Activated T-cell treated with anti-CD3 and anti-CD28 coated beads, Interleukin-2, amount 50 U/mL, for 4 hours (primary cell): Measurements from ENCODE around the gene ZNF680. TPM values are rescaled to one million over a fixed set of nuclear protein-coding genes. Genes with fewer than 3 reads are reported as not detected.
"Not testable (repeated sequence)": the region's sequence is repeated elsewhere in the genome, so short reads cannot be mapped to it uniquely, and the experiment has no call there.

Source experiments
- ATAC-seq, 2 donors: fragments of 200-7000 bp; cut with Tn5 transposase; one replicate each; pipeline ENCODE4 v1.10.0; 2021
- DNase-seq: peaks from one replicate; pipeline ENCODE4 v3.0.0-alpha.2; 2020
- H3K27me3 Mint-ChIP-seq: one replicate; pipeline ENCODE4 v1.8.0; 2021; ENCODE audit warnings: low read depth, mixed read lengths
- H3K36me3 Mint-ChIP-seq: one replicate; pipeline ENCODE4 v1.8.0; 2022; ENCODE audit warnings: mixed read lengths; ENCODE audit not compliant: insufficient read depth
- H3K4me1 Mint-ChIP-seq: one replicate; pipeline ENCODE4 v1.8.0; 2021; ENCODE audit warnings: low read depth, mixed read lengths
- H3K4me3 Mint-ChIP-seq: one replicate; pipeline ENCODE4 v1.8.0; 2021; ENCODE audit warnings: mild to moderate bottlenecking, moderate library complexity, mixed read lengths
- H3K9me3 Mint-ChIP-seq: one replicate; pipeline ENCODE4 v1.8.0; 2021; ENCODE audit warnings: mixed read lengths
- total RNA-seq, 3 donors: library from RNA; stranded (reverse); gene quantifications; one replicate each; pipeline ENCODE4 v1.2.1, GENCODE V29; 2021

Gene ZNF680
- total RNA-seq, 3 donors from 2014 or later: 4.8 to 6.1 (median 5.2) TPM

DNA sequence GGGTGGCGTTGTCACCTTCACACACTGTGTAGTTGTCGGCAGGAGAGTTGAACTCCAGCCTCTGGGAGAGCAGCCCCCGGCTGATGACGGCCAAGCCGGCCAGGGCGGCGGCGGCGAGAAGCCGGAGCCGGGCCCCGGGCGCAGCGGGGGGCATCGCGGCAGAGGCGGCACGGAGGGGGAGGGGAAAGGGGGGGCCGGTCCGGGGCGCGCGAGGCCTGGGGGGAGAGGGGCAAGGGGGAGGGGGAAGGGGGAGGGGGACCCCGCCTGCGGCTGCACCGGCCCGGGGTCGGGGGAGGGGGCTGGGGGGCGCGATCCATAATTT lies 7.4 kb upstream of the ZNF680 start:
- ATAC-seq, DNase-seq, H3K4me1 Mint-ChIP-seq, H3K9me3 Mint-ChIP-seq, H3K36me3 Mint-ChIP-seq: not testable (repeated sequence)
- Mint-ChIP-seq H3K4me3 (peak overlapping the region; percentile 87), H3K27me3 (peaks cover 30% of the 10 kb centered on the region)

- H3K4me3 Mint-ChIP-seq: peak overlapping the region; percentile 87
- ATAC-seq: peak; percentile 77 to 78
- H3K9me3 Mint-ChIP-seq, H3K4me1 Mint-ChIP-seq, H3K36me3 Mint-ChIP-seq: not testable (repeated sequence)
- H3K27me3 Mint-ChIP-seq: peaks cover 27% of the 10 kb centered on the region
- DNase-seq: peak; percentile 21
Observed at GRCh38 chr7:64569372-64570283, 6.8 kb upstream of the ZNF680 start.

DNA sequence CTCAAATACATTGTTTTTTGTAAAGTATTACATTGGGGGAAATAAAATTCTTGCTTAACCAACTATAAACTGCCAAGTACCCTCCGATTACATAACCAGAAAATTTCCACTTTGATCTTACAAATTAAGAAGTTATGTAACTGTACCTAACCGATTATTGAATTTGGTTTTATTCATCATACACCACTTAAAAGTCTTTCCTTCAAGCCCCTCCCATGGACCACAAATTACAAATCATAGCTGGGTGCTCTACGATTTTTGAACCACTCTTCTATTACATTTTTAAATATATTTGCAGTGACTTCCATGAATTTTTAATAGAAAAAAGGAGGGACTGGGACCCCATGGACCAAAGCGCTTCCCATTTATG lies 630 bp downstream of the ZNF680 start:
- peaks cover 21% of the 10 kb centered on the region for H3K36me3 Mint-ChIP-seq
- peaks cover 3% of the 10 kb centered on the region for H3K9me3 Mint-ChIP-seq
- ATAC-seq (no peak), DNase-seq (no peak)
- peaks cover 31% of the 10 kb centered on the region for H3K4me1 Mint-ChIP-seq
- H3K4me3 Mint-ChIP-seq: peak overlapping the region; percentile 100
- no peaks in the 10 kb centered on the region for H3K27me3 Mint-ChIP-seq

DNA sequence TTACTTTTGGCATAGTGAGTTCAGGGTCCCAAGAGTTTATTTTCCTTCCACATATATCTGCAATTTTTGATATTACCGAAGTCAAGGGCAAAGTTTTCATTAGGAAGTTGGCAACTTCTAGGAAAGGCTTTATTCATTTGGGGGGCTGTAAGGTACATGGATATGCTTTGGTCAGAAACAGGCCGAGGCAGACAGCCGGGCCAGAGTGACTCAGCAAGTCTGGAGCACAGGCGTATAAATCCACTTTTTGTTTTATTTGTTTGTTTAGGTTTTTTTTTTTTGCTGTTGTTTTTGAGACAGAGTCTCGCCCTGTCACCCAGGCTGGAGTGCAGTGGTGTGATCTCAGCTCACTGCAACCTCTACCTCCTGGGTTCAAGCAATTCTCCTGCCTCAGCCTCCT lies 3.7 kb downstream of the ZNF680 start:
- DNase-seq: no peak
- H3K36me3 Mint-ChIP-seq: peaks cover 39% of the 10 kb centered on the region
- no peaks in the 10 kb centered on the region for H3K27me3 Mint-ChIP-seq
- no peak overlapping the region for H3K4me3 Mint-ChIP-seq
- H3K9me3 Mint-ChIP-seq: peaks cover 14% of the 10 kb centered on the region
- peaks cover 39% of the 10 kb centered on the region for H3K4me1 Mint-ChIP-seq
- ATAC-seq: no peak

DNA sequence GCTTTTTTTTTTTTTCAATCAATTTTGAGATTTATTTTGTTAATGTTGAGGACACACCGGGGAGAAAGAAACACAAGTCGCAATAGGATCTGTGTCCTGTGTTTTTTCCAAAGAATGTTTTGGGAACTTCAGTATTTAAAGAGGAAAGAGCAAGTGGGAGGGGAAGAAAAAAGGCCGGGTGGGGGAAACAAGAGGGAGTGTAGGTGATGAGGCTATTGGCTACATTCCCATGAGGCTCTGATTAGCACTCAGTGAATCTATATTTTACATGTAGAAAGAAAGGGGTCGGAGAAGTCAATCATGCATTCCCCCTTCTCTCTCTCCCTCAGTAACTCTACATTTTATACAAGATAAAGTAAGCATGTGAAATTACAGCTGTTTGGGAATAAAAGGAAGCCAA lies 4.1 kb downstream of the ZNF680 start:
- DNase-seq (no peak), ATAC-seq (no peak)
- no peaks in the 10 kb centered on the region for H3K27me3 Mint-ChIP-seq
- peaks cover 14% of the 10 kb centered on the region for H3K9me3 Mint-ChIP-seq
- peaks cover 36% of the 10 kb centered on the region for H3K4me1 Mint-ChIP-seq
- no peak overlapping the region for H3K4me3 Mint-ChIP-seq
- H3K36me3 Mint-ChIP-seq: peaks cover 42% of the 10 kb centered on the region

DNA sequence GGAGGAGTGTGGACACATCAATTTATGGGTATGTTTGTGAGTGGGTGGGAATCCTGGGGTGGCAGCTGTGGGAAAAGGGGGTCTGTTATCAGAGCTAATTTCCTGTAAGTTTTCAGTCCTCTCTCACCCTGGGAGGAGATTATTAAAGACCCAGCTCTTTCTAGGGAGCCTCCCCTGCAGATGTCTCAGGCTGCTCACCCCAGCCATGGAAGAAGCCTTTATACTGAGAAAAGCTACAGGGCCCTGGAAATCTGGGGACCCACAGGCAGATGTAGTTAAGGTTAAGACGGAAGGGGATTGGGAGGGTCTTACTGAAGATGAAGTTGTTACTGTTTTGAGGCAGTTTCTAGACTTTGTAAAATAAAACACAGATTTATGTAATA lies 4.6 kb downstream of the ZNF680 start:
- no peaks in the 10 kb centered on the region for H3K27me3 Mint-ChIP-seq
- no peak for ATAC-seq
- H3K36me3 Mint-ChIP-seq: peaks cover 45% of the 10 kb centered on the region
- H3K9me3 Mint-ChIP-seq: peaks cover 14% of the 10 kb centered on the region
- H3K4me1 Mint-ChIP-seq: peaks cover 34% of the 10 kb centered on the region
- no peak for DNase-seq
- H3K4me3 Mint-ChIP-seq: no peak overlapping the region

DNA sequence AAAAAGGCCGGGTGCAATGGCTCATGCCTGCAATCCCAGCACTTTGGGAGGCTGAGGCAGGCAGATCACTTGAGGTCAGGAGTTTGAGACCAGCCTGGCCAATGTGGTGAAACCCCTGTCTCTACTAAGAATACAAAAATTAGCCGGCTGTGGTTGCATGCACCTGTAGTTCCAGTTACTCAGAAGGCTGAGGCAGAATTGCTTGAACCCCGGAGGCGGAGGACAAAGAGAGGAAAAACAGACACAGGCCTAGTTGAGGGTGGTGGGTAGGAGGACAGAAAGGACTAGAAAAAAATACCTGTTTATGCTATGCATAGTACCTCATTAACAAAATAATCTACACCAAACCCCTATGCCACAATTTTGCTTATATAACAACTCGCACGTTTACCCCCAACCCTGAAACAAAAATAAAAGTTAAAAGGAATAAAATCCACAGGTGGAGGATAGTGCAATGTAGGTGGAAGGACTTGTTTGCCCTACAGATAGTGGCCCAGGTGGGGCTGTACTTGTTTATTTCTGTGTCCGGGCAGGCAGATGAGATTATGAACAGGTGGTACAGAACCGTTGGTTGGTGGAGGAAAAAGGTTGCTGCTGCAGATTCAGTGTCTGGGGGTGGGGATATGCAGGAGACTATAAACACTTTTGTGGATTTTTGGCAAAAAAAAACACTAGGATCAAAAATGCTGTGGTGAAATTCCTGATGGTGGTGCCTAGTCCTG lies 5.1 kb downstream of the ZNF680 start:
- H3K36me3 Mint-ChIP-seq: peaks cover 48% of the 10 kb centered on the region
- DNase-seq (no peak), ATAC-seq (no peak)
- peaks cover 30% of the 10 kb centered on the region for H3K4me1 Mint-ChIP-seq
- peaks cover 14% of the 10 kb centered on the region for H3K9me3 Mint-ChIP-seq
- H3K27me3 Mint-ChIP-seq: no peaks in the 10 kb centered on the region
- no peak overlapping the region for H3K4me3 Mint-ChIP-seq

DNA sequence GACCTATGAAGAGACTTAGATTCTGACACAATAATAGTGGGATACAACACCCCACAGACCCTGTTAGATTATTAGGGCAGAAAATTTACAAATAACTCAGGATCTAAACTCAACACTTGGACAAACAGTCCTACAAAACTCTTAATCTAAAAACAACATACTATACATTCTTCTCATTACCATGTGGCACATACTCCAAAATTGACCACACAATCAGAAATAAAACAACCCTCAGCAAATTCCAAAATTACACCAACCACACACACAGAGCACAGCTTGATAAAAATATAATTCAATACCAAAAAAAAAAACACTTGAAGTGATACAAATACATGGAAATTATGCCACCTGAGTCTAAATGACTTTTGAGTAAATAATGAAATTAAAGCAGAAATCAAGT lies 7.8 kb downstream of the ZNF680 start:
- H3K9me3 Mint-ChIP-seq: peaks cover 14% of the 10 kb centered on the region
- H3K4me1 Mint-ChIP-seq: peaks cover 21% of the 10 kb centered on the region
- no peak overlapping the region for H3K4me3 Mint-ChIP-seq
- H3K27me3 Mint-ChIP-seq: no peaks in the 10 kb centered on the region
- peaks cover 55% of the 10 kb centered on the region for H3K36me3 Mint-ChIP-seq
- DNase-seq (no peak), ATAC-seq (no peak)

DNA sequence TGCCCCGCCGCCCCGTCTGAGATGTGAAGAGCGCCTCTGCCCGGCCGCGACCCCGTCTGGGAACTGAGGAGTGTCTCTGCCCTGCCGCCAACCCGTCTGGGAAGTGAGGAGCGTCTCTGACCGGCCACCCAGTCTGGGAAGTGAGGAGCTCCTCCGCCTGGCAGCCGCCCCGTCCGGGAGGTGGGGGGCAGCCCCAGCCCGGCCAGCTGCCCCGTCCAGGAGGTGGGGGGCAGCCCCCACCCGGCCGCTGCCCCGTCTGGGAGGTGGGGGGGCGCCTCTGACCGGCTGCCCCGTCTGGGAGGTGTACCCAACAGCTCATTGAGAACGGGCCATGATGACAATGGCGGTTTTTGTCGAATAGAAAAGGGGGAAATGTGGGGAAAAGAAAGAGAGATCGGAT lies 8.7 kb downstream of the ZNF680 start:
- peaks cover 57% of the 10 kb centered on the region for H3K36me3 Mint-ChIP-seq
- not testable (repeated sequence) for DNase-seq, ATAC-seq, H3K4me3 Mint-ChIP-seq, H3K27me3 Mint-ChIP-seq
- H3K4me1 Mint-ChIP-seq: peaks cover 21% of the 10 kb centered on the region
- peaks cover 14% of the 10 kb centered on the region for H3K9me3 Mint-ChIP-seq

DNA sequence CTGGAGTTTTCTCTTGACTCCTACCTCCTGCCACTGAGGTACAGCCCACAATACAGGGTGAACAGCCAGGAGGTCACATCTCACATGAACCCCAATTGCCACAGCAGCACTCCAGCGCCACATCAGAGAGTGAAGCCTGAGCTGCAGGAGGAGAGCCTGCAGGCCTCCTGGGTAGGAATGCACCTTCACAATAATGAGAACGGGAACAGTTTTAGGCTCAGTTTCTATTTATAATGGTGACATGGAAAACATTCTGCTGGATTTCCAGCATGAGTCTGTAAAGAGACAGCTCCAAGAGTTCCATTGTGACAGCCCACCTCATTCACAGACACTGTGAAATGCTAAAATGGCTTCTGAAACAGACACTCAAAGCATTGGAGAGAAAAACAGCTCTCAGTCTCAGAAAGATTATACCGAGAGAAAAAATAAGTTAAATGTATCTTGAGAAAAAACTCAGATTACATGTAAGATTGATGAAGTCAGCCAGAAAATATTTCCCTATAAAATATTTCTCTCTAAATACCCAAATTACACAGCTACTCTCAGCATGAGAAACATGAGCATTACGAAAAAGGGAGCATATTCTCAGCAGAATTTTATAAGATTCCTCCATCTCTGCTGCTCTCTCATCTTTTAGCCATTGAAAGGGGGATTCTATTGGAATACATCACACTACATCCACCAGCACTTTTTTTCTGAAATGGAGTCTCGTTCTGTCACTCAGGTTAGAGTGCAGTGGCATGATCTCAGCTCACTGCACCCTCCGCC lies 11.3 kb downstream of the ZNF680 start:
- peaks cover 11% of the 10 kb centered on the region for H3K4me1 Mint-ChIP-seq
- DNase-seq (no peak), ATAC-seq (no peak)
- peaks cover 50% of the 10 kb centered on the region for H3K36me3 Mint-ChIP-seq
- H3K27me3 Mint-ChIP-seq: no peaks in the 10 kb centered on the region
- no peak overlapping the region for H3K4me3 Mint-ChIP-seq
- peaks cover 11% of the 10 kb centered on the region for H3K9me3 Mint-ChIP-seq

- ATAC-seq (no peak), DNase-seq (no peak)
- Mint-ChIP-seq H3K36me3 (peaks cover 43% of the 10 kb centered on the region), H3K27me3 (no peaks in the 10 kb centered on the region), H3K4me3 (no peak overlapping the region), H3K9me3 (peaks cover 4% of the 10 kb centered on the region), H3K4me1 (peaks cover 10% of the 10 kb centered on the region)
Observed at GRCh38 chr7:64544010-64544409, 18.9 kb downstream of the ZNF680 start.

DNA sequence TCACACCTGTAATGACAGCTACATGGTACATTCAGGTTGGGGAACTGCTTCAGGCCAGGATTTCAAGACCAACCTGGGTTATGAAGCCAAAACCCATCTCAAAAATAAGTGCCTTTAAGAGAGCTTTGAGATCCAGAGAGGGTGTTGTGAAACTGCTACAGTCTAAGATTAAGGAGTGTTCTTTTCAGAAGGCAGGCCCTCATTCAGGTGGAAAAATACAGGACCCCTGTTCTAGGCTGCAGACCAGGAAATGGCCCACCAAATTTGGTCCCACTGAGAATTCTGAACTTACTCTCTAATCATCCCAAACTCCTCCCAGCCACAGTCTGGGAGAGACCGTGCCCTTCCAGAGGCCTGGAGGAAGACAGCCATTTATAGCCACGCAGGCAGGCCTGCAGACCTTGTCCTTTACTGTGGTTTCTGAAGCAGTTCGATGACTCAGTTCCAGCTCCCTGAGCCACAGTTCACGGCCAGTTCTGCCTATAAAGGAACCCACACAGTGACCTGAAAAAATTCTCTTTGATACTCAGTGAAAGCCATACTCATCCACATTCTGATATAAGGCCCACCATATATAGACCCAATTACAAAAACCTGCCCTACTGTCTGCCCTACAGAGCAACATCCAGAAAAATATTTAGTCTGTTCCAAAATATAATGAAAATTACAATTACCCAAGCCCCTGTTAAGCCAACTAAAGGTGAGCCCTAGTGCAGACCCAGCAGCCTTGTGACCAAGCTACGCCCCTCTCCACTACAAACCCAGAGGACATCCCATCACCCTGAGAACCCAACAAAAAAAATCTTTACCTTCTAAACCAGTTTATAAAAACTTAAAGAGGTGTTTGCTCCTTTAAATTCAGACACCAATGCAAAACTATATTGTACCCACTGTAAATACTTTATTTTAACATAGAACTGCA lies 21.2 kb downstream of the ZNF680 start:
- no peak for DNase-seq
- peak in 1 of 2 donors; percentile 37 for ATAC-seq
- Mint-ChIP-seq H3K4me1 (peaks cover 7% of the 10 kb centered on the region), H3K9me3 (peaks cover 4% of the 10 kb centered on the region), H3K36me3 (peaks cover 43% of the 10 kb centered on the region), H3K4me3 (no peak overlapping the region), H3K27me3 (no peaks in the 10 kb centered on the region)

DNA sequence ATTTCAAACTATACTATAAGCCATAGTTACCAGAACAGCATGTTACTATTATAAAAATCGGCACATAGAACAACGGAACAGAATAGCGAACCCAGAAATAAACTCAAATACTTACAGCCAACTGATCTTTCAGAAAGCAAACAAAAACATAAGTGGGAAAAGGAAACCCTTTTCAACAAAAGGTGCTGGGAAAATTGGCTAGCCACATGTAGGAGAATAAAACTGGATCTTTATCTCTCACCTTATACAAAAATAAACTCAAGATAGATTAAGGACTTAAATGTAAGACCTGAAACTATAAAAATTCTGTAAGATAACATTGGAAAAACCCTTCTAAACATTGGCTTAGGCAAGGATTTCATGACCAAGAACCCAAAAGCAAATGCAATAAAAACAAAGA lies 29.1 kb downstream of the ZNF680 start:
- DNase-seq: no peak
- Mint-ChIP-seq H3K27me3 (no peaks in the 10 kb centered on the region), H3K4me3 (no peak overlapping the region), H3K36me3 (peaks cover 75% of the 10 kb centered on the region), H3K4me1 (peaks cover 6% of the 10 kb centered on the region), H3K9me3 (peaks cover 52% of the 10 kb centered on the region)
- no peak for ATAC-seq

DNA sequence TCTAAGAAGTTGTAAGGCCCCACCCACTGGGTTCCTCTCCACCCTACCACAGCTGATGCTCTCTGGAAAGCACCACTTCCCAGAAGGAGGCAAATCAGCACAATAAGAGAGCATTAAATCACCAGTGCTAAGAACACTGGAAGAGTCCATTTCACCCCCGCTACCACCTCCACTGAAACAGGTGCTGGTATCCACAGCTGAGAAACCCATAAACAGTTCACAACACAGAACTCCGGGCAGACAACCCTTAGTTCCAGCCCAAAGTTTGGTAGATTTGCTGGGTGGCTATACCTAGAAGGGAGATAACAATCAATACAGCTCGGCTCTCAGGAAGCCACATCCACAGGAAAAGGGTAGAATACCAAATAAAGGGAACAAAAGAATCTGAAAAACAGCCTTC lies 34.1 kb downstream of the ZNF680 start:
- no peak for ATAC-seq
- Mint-ChIP-seq H3K9me3 (peaks cover 47% of the 10 kb centered on the region), H3K4me3 (no peak overlapping the region), H3K36me3 (peaks cover 65% of the 10 kb centered on the region), H3K4me1 (peaks cover 7% of the 10 kb centered on the region), H3K27me3 (no peaks in the 10 kb centered on the region)
- no peak for DNase-seq
